CD4-positive, alpha-beta T cell treated with Interferon alpha-2 for 1 hour (primary cell): ENCODE results near the gene PRR36.
A peak's percentile ranks its signal among the peaks of the same experiment; 100 is the strongest.
"Not testable (repeated sequence)": the region's sequence is repeated elsewhere in the genome, so short reads cannot be mapped to it uniquely, and the experiment has no call there.

Source experiments
- DNase-seq, 2 donors: peaks; one replicate each; pipeline ENCODE4 v3.0.0-alpha.2; 2020 to 2022

The PRR36 gene

GRCh38 chr19:7897292-7897691, 23.1 kb upstream of the PRR36 start:
- DNase-seq: no peak

- DNase-seq: no peak
Measured at GRCh38 chr19:7895565-7895964, 21.4 kb upstream of the PRR36 start.

- no peak for DNase-seq
Measured at GRCh38 chr19:7894612-7895309, 20.6 kb upstream of the PRR36 start.

GRCh38 chr19:7893362-7894101, 19.3 kb upstream of the PRR36 start:
- not testable (repeated sequence) for DNase-seq

- DNase-seq: no peak
Measured at GRCh38 chr19:7888826-7889217, 14.6 kb upstream of the PRR36 start.

- no peak for DNase-seq
Measured at GRCh38 chr19:7888145-7888825, 14.1 kb upstream of the PRR36 start, which contains the start of gene LRRC8E. TSS of gene LRRC8E (plus strand) at chr19:7888510. CDS start at chr19:7895604, 7,094 bp downstream.

- no peak for DNase-seq
Measured at GRCh38 chr19:7887408-7888144, 13.4 kb upstream of the PRR36 start.

GRCh38 chr19:7885818-7886217, 11.6 kb upstream of the PRR36 start:
- no peak for DNase-seq

GRCh38 chr19:7883796-7884570, 9.8 kb upstream of the PRR36 start:
- DNase-seq: no peak

GRCh38 chr19:7883105-7883504, 8.9 kb upstream of the PRR36 start:
- no peak for DNase-seq

GRCh38 chr19:7881910-7882309, 7.7 kb upstream of the PRR36 start:
- DNase-seq: no peak

- no peak for DNase-seq
Measured at GRCh38 chr19:7879836-7880235, 5.6 kb upstream of the PRR36 start.

GRCh38 chr19:7879111-7879807, 5.1 kb upstream of the PRR36 start:
- DNase-seq: no peak

GRCh38 chr19:7877249-7877836, 3.2 kb upstream of the PRR36 start:
- no peak for DNase-seq

- DNase-seq: no peak
Measured at GRCh38 chr19:7874897-7875273, 695 bp upstream of the PRR36 start.

GRCh38 chr19:7873304-7874075, 700 bp downstream of the PRR36 start:
- no peak for DNase-seq

- DNase-seq: no peak
Measured at GRCh38 chr19:7872306-7873204, 1.6 kb downstream of the PRR36 start.

- DNase-seq: peak; percentile 89 to 90
Measured at GRCh38 chr19:7871437-7872305, 2.5 kb downstream of the PRR36 start.
